AG04450 (cell line): Measurements from ENCODE around the gene RAI2. TPM values are rescaled to one million over a fixed set of nuclear protein-coding genes. Genes with fewer than 3 reads are reported as not detected.
A peak's percentile ranks its signal among the peaks of the same experiment; 100 is the strongest.

Experiments
- CTCF ChIA-PET: fragments of 300-600, 350-600 bp; formaldehyde crosslinking; extraction: SDS; loops from one replicate; lab custom pipeline; 2022; ENCODE audit warnings: antibody characterized with exemption, inconsistent platforms; lab: Charles Lee
- POLR2A ChIA-PET: fragments of 350-600 bp; formaldehyde crosslinking; extraction: SDS; loops from one replicate; lab custom pipeline; 2021; ENCODE audit warnings: antibody characterized with exemption, inconsistent platforms; lab: Yijun Ruan, JAX
- DNase-seq: peaks from one replicate; pipeline ENCODE4 v3.0.0-alpha.2; 2011; ENCODE audit warnings: low read depth, low spot score
- H3K27ac ChIP-seq: one replicate; pipeline ENCODE4 v1.5.1; 2012; ENCODE audit warnings: low read depth, low read length, control low read depth
- H3K27me3 ChIP-seq: one replicate; pipeline ENCODE4 v1.6.0; 2012; ENCODE audit warnings: low read length; ENCODE audit not compliant: control insufficient read depth, insufficient read depth
- H3K4me3 ChIP-seq: 2 replicates; pipeline ENCODE4 v1.5.1; 2011; ENCODE audit warnings: mild to moderate bottlenecking, low read depth, low read length, control low read depth
- H3K9me3 ChIP-seq: 2 replicates; pipeline ENCODE4 v1.5.1; 2012; ENCODE audit warnings: low read length; ENCODE audit not compliant: control insufficient read depth, insufficient read depth
- CTCF ChIP-seq: IDR thresholded peaks from 2 replicates; pipeline ENCODE4 v1.5.1; 2011; ENCODE audit warnings: low read depth, low read length, control low read depth, inconsistent platforms
- polyA minus RNA-seq: library from RNA; depleted of rRNA, polyadenylated mRNA; stranded (reverse); fragments of >200 nt; gene quantifications from 2 replicates; pipeline ENCODE4 v1.2.3, GENCODE V29; 2011; rRNA and poly(A)+ RNA removed
- polyA plus RNA-seq: library from polyadenylated mRNA; depleted of rRNA; stranded (reverse); fragments of >200 nt; gene quantifications from 2 replicates; pipeline ENCODE4 v1.2.3, GENCODE V29; 2011; rRNA removed

RAI2 gene
- polyA plus RNA-seq, result not detected in 2 replicates
- polyA minus RNA-seq, result not detected in 2 replicates

GRCh38 chrX:17860811-17861488, at the start of gene RAI2:
Gene RAI2, minus strand, starts transcription at chrX:17861298. Its CDS starts 59,288 bp downstream, at chrX:17802010.
- peaks cover 18% of the 10 kb centered on the region for H3K27me3 ChIP-seq
- H3K9me3 ChIP-seq, result no peaks in the 10 kb centered on the region
- ChIA-PET CTCF (no interaction called here), POLR2A (no interaction called here)
- H3K27ac ChIP-seq, result no peak within 1 kb of the TSS
- H3K4me3 ChIP-seq, result peak within 1 kb of the TSS; percentile 37
- no peak for TF ChIP-seq CTCF
- DNase-seq, result no peak

- Histone ChIP-seq H3K9me3 (no peaks in the 10 kb centered on the region), H3K27me3 (no peaks in the 10 kb centered on the region), H3K4me3 (no peak overlapping the region), H3K27ac (no peak overlapping the region)
- no peak for TF ChIP-seq CTCF
- DNase-seq, result no peak
- CTCF ChIA-PET, result no interaction called here
- POLR2A ChIA-PET, result no interaction called here
Observed at GRCh38 chrX:17888421-17888820, 27.3 kb upstream of the RAI2 start.

GRCh38 chrX:17882680-17883079, 21.6 kb upstream of the RAI2 start:
- POLR2A ChIA-PET, result no interaction called here
- no peak for DNase-seq
- Histone ChIP-seq H3K4me3 (no peak overlapping the region), H3K9me3 (no peaks in the 10 kb centered on the region), H3K27ac (no peak overlapping the region), H3K27me3 (no peaks in the 10 kb centered on the region)
- TF ChIP-seq CTCF, result no peak
- CTCF ChIA-PET, result no interaction called here

- DNase-seq, result no peak
- Histone ChIP-seq H3K4me3 (no peak overlapping the region), H3K9me3 (no peaks in the 10 kb centered on the region), H3K27me3 (no peaks in the 10 kb centered on the region), H3K27ac (no peak overlapping the region)
- ChIA-PET POLR2A (no interaction called here), CTCF (no interaction called here)
- TF ChIP-seq CTCF, result no peak
Observed at GRCh38 chrX:17878028-17878670, 17.1 kb upstream of the RAI2 start.

- CTCF ChIA-PET, result no interaction called here
- Histone ChIP-seq H3K27ac (no peak overlapping the region), H3K4me3 (no peak overlapping the region), H3K9me3 (no peaks in the 10 kb centered on the region), H3K27me3 (no peaks in the 10 kb centered on the region)
- TF ChIP-seq CTCF, result no peak
- DNase-seq, result no peak
- POLR2A ChIA-PET, result no interaction called here
Observed at GRCh38 chrX:17876135-17876534, 15.0 kb upstream of the RAI2 start.
